Measurements from ENCODE around the gene DOCK6.

DNA sequence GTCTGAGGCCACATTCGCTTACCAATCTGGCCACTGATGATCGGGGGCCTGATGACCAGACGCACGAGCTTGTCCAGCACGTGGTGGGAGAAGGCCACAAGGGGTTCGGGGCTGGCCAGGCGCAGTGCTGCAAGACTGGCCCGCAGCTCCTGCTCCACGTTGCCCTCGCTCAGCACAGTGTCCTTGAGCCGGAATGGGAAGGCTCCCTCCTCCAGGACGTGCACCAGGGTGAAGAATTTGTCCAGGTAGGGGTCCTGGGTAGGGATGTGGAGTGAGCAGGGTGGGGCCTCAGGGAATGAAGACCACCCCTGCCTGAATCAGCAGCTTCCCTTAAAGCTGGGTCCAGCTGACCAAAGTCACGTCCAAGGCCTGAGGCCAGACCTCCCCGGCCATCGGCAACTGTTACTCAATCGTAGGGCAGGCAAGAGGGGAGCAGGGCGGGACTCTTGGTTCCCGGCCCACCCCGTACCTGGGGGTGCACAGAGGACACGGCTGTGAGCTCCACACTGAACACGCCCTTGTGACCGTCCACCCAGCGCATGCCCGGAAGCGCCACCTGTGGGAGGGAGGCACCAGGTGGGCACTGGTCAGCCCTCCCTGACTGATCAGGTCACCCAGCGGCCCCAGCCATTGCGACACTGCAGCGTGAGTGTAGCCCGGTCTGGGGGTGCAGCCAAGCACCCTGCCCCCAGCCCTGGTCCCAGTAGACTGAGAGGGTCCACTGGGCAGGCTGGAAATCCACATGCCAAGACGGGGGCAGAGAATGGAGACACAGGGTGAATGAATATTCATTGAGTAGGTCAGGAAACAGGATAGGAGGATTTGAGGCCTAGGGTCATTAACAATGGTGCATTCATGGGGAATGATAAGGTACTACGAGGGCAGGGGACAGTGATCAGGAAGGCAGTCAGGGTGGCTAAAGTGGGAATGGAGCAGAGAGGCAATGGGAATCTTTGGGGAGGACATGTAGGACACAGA, 25.7 kb downstream of the DOCK6 start:
- TF ChIP-seq, protein P1, sequence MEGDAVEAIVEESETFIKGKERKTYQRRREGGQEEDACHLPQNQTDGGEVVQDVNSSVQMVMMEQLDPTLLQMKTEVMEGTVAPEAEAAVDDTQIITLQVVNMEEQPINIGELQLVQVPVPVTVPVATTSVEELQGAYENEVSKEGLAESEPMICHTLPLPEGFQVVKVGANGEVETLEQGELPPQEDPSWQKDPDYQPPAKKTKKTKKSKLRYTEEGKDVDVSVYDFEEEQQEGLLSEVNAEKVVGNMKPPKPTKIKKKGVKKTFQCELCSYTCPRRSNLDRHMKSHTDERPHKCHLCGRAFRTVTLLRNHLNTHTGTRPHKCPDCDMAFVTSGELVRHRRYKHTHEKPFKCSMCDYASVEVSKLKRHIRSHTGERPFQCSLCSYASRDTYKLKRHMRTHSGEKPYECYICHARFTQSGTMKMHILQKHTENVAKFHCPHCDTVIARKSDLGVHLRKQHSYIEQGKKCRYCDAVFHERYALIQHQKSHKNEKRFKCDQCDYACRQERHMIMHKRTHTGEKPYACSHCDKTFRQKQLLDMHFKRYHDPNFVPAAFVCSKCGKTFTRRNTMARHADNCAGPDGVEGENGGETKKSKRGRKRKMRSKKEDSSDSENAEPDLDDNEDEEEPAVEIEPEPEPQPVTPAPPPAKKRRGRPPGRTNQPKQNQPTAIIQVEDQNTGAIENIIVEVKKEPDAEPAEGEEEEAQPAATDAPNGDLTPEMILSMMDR (IDR thresholded peaks at IDR 0.05) = no peak
- TF ChIP-seq POLR2A (IDR thresholded peaks at IDR 0.05) (no peak), EP300 (IDR thresholded peaks at IDR 0.05) (no peak)
